KMS-11 (cell line): Measurements from ENCODE around the gene CCDC91.
"Not testable (repeated sequence)": the region's sequence is repeated elsewhere in the genome, so short reads cannot be mapped to it uniquely, and the experiment has no call there.

Experiments used
- H2AFZ ChIP-seq: fragments of 200-600 bp; sonication (generic); 2 replicates; pipeline ENCODE4 v1.6.1; 2016; ENCODE audit warnings: antibody characterized with exemption, mixed run types, low read depth
- H3K27ac ChIP-seq: fragments of 200-600 bp; sonication (generic); 2 replicates; pipeline ENCODE4 v1.6.1; 2016; ENCODE audit warnings: mild to moderate bottlenecking, mixed run types
- H3K27me3 ChIP-seq: fragments of 200-600 bp; sonication (generic); 2 replicates; pipeline ENCODE4 v1.6.1; 2017; ENCODE audit warnings: mild to moderate bottlenecking, low read depth, mixed run types, moderate library complexity; ENCODE audit not compliant: insufficient read depth
- H3K36me3 ChIP-seq: fragments of 200-600 bp; sonication (generic); 2 replicates; pipeline ENCODE4 v1.6.1; 2017; ENCODE audit warnings: mild to moderate bottlenecking, mixed run types; ENCODE audit not compliant: insufficient read depth
- H3K4me1 ChIP-seq: fragments of 200-600 bp; sonication (generic); 2 replicates; pipeline ENCODE4 v1.6.1; 2016; ENCODE audit warnings: mild to moderate bottlenecking, low read depth, mixed run types; ENCODE audit not compliant: poor library complexity, severe bottlenecking
- H3K4me2 ChIP-seq: fragments of 200-600 bp; sonication (generic); 2 replicates; pipeline ENCODE4 v1.7.0; 2016; ENCODE audit warnings: mild to moderate bottlenecking, mixed run types
- H3K4me3 ChIP-seq: fragments of 200-600 bp; sonication (generic); IDR thresholded peaks from 2 replicates; pipeline ENCODE4 v1.6.1; 2017; ENCODE audit warnings: low read depth, low read length, mixed read lengths; ENCODE audit not compliant: insufficient read depth
- H3K79me2 ChIP-seq: fragments of 200-600 bp; sonication (generic); 2 replicates; pipeline ENCODE4 v1.6.1; 2016; ENCODE audit warnings: low read depth, mixed run types; ENCODE audit not compliant: insufficient read depth
- H3K9ac ChIP-seq: fragments of 200-600 bp; sonication (generic); 2 replicates; pipeline ENCODE4 v1.6.1; 2016; ENCODE audit warnings: mild to moderate bottlenecking, mixed run types
- H4K20me1 ChIP-seq: fragments of 200-600 bp; sonication (generic); 2 replicates; pipeline ENCODE4 v1.6.1; 2016; ENCODE audit warnings: mild to moderate bottlenecking, mixed run types; ENCODE audit not compliant: insufficient read depth
- CTCF ChIP-seq: fragments of 200-600 bp; sonication (generic); conservative IDR thresholded peaks from 2 replicates; pipeline ENCODE4 v1.6.1; 2017; ENCODE audit warnings: low read depth, mild to moderate bottlenecking, antibody characterized with exemption, low read length, moderate library complexity, mixed read lengths

Gene CCDC91

GRCh38 chr12:28463396-28463795, 273.1 kb downstream of the CCDC91 start:
- Histone ChIP-seq H3K27ac (no peak overlapping the region), H2AFZ (no peak overlapping the region), H3K36me3 (no peaks in the 10 kb centered on the region), H3K4me3 (no peak overlapping the region), H3K4me1 (peaks cover 2% of the 10 kb centered on the region), H4K20me1 (no peaks in the 10 kb centered on the region), H3K9ac (no peak overlapping the region), H3K79me2 (no peaks in the 10 kb centered on the region), H3K27me3 (no peaks in the 10 kb centered on the region), H3K4me2 (no peak overlapping the region)
- no peak for TF ChIP-seq CTCF

GRCh38 chr12:28471762-28472161, 281.5 kb downstream of the CCDC91 start:
- H3K4me3 ChIP-seq, result not testable (repeated sequence)

GRCh38 chr12:28476206-28476605, 285.9 kb downstream of the CCDC91 start:
- not testable (repeated sequence) for H3K4me2 ChIP-seq, H3K4me1 ChIP-seq, H4K20me1 ChIP-seq, H3K79me2 ChIP-seq, H2AFZ ChIP-seq, H3K9ac ChIP-seq, H3K36me3 ChIP-seq, H3K4me3 ChIP-seq, H3K27ac ChIP-seq, H3K27me3 ChIP-seq

More at GRCh38 chr12:28471762-28472161, 281.5 kb downstream of the CCDC91 start:
- not testable (repeated sequence) for H3K4me1 ChIP-seq, H3K9ac ChIP-seq, H3K27ac ChIP-seq, H2AFZ ChIP-seq, H3K4me2 ChIP-seq, H4K20me1 ChIP-seq, H3K27me3 ChIP-seq, H3K36me3 ChIP-seq, H3K79me2 ChIP-seq

- not testable (repeated sequence) for H3K4me2 ChIP-seq, H3K4me1 ChIP-seq, H3K36me3 ChIP-seq, H3K9ac ChIP-seq, H4K20me1 ChIP-seq, H2AFZ ChIP-seq, H3K27ac ChIP-seq, H3K79me2 ChIP-seq, H3K27me3 ChIP-seq, H3K4me3 ChIP-seq
These were observed 288.8 kb downstream of the CCDC91 start for GRCh38 chr12:28479097-28479496.

- Histone ChIP-seq H2AFZ (no peak overlapping the region), H3K27ac (no peak overlapping the region), H3K27me3 (no peaks in the 10 kb centered on the region), H4K20me1 (no peaks in the 10 kb centered on the region), H3K79me2 (no peaks in the 10 kb centered on the region), H3K4me1 (no peaks in the 10 kb centered on the region), H3K36me3 (no peaks in the 10 kb centered on the region), H3K4me2 (no peak overlapping the region), H3K9ac (no peak overlapping the region), H3K4me3 (no peak overlapping the region)
- no peak for TF ChIP-seq CTCF
These were observed 289.4 kb downstream of the CCDC91 start for GRCh38 chr12:28479683-28480082.

- Histone ChIP-seq H3K27ac (no peak overlapping the region), H3K4me2 (no peak overlapping the region), H3K9ac (no peak overlapping the region), H4K20me1 (no peaks in the 10 kb centered on the region), H2AFZ (no peak overlapping the region), H3K27me3 (no peaks in the 10 kb centered on the region), H3K4me3 (no peak overlapping the region), H3K4me1 (no peaks in the 10 kb centered on the region), H3K79me2 (no peaks in the 10 kb centered on the region), H3K36me3 (no peaks in the 10 kb centered on the region)
- TF ChIP-seq CTCF, result no peak
These were observed 293.9 kb downstream of the CCDC91 start for GRCh38 chr12:28484156-28484555.
